Memory B cell (primary cell): ENCODE measurements around the gene ZFAND4.
"Not testable (repeated sequence)": the region's sequence is repeated elsewhere in the genome, so short reads cannot be mapped to it uniquely, and the experiment has no call there.

ENCODE experiments used
- ATAC-seq: fragments of 150-1000 bp; cut with Tn5 transposase; 2 replicates; pipeline ENCODE4 v1.10.0; 2021; ENCODE audit warnings: low read depth, mild to moderate bottlenecking, moderate library complexity
- DNase-seq, 2 donors: peaks; one replicate each; pipeline ENCODE4 v3.0.0; 2022; ENCODE audit warnings: low spot score in 2 of 2
- H3K27ac Mint-ChIP-seq: one replicate; pipeline ENCODE4 v1.8.0; 2022; ENCODE audit warnings: mild to moderate bottlenecking, moderate library complexity, mixed read lengths
- H3K27me3 Mint-ChIP-seq: one replicate; pipeline ENCODE4 v1.8.0; 2022; ENCODE audit warnings: mixed read lengths
- H3K36me3 Mint-ChIP-seq: one replicate; pipeline ENCODE4 v1.8.0; 2022; ENCODE audit warnings: mild to moderate bottlenecking, mixed read lengths
- H3K4me1 Mint-ChIP-seq: one replicate; pipeline ENCODE4 v1.8.0; 2022; ENCODE audit warnings: mixed read lengths
- H3K4me3 Mint-ChIP-seq: one replicate; pipeline ENCODE4 v1.8.0; 2022; ENCODE audit warnings: mild to moderate bottlenecking, moderate library complexity, mixed read lengths
- H3K9me3 Mint-ChIP-seq: one replicate; pipeline ENCODE4 v1.8.0; 2022; ENCODE audit warnings: mixed read lengths

ZFAND4 gene

DNA sequence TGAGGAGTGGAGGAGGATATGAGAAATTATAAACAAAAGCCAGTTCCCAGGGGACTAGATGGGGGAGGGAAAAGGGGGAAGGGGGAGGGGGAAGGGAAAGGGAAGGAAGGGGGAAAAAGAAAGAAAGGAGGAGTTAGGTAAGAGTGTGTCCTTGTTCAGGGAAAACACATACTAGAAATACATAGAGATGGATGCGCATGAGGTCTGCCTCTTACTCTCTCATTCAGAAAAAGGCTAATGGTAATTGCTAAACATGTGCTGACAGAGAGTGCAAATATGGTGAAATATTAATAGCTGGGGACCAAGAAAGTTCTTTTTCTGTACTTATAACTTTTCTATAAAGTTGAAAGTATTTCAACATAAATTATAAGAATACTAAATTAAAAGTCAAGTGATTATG, 64.5 kb downstream of the ZFAND4 start:
- Mint-ChIP-seq H3K27me3 (no peaks in the 10 kb centered on the region), H3K27ac (no peak overlapping the region), H3K9me3 (peaks cover 9% of the 10 kb centered on the region), H3K4me1 (no peaks in the 10 kb centered on the region), H3K4me3 (no peak overlapping the region), H3K36me3 (peaks cover 32% of the 10 kb centered on the region)
- ATAC-seq (no peak), DNase-seq (no peak)

DNA sequence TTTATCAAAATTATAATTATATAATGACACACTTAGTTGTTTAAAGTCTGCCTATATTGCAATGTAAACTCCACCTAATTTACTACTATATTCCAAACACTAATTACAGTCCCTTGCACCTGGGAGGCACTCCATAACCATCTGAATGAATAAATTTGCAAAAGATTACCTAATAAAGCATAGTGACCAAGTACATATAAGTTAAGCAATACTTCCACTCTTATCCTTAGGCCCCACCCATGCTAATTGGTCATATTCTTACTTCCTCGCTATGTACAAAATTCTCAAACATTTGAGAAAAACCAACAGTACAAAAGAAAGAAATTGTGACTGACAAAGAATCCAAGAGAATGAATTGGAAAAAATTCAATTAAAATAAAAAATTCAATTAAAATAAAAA, 65.3 kb downstream of the ZFAND4 start:
- Mint-ChIP-seq H3K4me1 (no peaks in the 10 kb centered on the region), H3K36me3 (peaks cover 25% of the 10 kb centered on the region), H3K9me3 (peaks cover 7% of the 10 kb centered on the region), H3K4me3 (no peak overlapping the region), H3K27ac (no peak overlapping the region), H3K27me3 (no peaks in the 10 kb centered on the region)
- ATAC-seq, result no peak
- no peak for DNase-seq

DNA sequence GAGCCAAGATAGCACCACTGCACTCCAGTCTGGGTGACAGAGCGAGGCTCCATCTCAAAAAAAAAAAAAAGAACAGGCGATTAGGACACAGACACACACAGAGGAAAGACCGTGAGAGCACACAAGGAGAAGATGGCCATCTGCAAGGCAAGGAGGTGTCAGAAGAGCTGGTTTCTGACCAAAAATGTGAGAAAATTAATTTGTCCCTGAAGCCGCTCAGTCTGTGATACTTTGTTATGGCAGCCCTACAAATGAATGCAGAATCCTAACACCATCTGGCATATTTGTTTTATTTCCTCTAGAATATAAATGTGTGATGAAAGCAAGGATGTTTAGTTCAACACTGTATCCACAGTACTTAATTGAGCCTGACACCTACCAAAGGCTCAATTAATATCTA, 69.7 kb downstream of the ZFAND4 start:
- Mint-ChIP-seq H3K4me1 (peaks cover 3% of the 10 kb centered on the region), H3K36me3 (peaks cover 10% of the 10 kb centered on the region), H3K4me3 (no peak overlapping the region), H3K27me3 (peaks cover 11% of the 10 kb centered on the region), H3K27ac (no peak overlapping the region), H3K9me3 (peaks cover 10% of the 10 kb centered on the region)
- DNase-seq (no peak), ATAC-seq (no peak)

DNA sequence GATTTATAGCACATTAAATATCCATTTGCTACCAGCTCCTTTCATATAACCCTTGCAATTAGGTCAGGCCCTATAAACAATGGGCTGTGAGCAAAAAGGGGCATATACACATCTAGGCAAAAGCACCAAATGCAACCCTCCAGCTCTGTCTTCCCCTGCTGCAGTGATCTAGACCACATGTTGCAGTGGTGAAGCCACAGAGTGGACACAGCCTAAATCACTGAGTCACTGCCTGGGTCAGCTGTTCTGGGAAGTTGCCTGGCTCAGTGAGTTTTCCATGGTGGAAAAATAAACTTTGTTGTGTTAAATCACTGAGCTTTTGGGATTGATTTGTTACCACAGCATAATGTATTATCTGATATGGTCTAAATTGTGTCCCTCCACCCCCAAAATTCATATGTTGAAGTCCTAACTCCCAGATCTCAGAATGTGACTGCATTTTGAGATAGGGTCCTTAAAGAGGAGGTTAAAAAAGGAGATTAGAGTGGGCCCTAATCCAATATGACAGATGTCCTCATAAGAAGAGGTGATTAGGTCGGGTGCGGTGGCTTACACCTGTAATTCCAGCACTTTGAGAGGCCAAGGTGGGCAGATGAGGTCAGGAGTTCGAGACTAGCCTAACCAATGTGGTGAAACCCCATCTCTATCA, 70.4 kb downstream of the ZFAND4 start:
- DNase-seq (no peak), ATAC-seq (no peak)
- H3K27ac Mint-ChIP-seq, result no peak overlapping the region
- H3K4me3 Mint-ChIP-seq, result no peak overlapping the region
- peaks cover 11% of the 10 kb centered on the region for H3K27me3 Mint-ChIP-seq
- peaks cover 10% of the 10 kb centered on the region for H3K9me3 Mint-ChIP-seq
- H3K36me3 Mint-ChIP-seq, result peaks cover 10% of the 10 kb centered on the region
- H3K4me1 Mint-ChIP-seq, result peaks cover 3% of the 10 kb centered on the region

DNA sequence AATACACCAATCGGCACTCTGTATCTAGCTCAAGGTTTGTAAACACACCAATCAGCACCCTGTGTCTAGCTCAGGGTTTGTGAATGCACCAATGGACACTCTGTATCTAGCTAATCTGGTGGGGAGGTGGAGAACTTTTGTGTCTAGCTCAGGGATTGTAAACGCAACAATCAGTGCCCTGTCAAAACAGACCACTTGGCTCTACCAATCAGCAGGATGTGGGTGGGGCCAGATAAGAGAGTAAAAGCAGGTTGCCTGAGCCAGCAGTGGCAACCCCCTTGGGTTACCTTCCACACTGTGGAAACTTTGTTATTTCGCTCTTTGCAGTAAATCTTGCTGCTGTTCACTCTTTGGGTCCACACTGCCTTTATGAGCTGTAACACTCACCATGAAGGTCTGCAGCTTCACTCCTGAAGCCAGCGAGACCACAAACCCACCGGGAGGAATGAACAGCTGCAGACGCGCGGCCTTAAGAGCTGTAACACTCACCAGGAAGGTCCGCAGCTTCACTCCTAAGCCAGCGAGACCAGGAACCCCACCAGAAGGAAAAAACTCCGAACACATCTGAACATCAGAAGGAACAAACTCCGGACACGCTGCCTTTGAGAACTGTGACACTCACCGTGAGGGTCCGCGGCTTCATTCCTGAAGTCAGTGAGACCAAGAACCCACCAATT, 71.2 kb downstream of the ZFAND4 start:
- H3K4me3 Mint-ChIP-seq, H3K36me3 Mint-ChIP-seq, H3K27ac Mint-ChIP-seq, ATAC-seq, DNase-seq, H3K9me3 Mint-ChIP-seq, H3K4me1 Mint-ChIP-seq: not testable (repeated sequence)
- peaks cover 11% of the 10 kb centered on the region for H3K27me3 Mint-ChIP-seq

DNA sequence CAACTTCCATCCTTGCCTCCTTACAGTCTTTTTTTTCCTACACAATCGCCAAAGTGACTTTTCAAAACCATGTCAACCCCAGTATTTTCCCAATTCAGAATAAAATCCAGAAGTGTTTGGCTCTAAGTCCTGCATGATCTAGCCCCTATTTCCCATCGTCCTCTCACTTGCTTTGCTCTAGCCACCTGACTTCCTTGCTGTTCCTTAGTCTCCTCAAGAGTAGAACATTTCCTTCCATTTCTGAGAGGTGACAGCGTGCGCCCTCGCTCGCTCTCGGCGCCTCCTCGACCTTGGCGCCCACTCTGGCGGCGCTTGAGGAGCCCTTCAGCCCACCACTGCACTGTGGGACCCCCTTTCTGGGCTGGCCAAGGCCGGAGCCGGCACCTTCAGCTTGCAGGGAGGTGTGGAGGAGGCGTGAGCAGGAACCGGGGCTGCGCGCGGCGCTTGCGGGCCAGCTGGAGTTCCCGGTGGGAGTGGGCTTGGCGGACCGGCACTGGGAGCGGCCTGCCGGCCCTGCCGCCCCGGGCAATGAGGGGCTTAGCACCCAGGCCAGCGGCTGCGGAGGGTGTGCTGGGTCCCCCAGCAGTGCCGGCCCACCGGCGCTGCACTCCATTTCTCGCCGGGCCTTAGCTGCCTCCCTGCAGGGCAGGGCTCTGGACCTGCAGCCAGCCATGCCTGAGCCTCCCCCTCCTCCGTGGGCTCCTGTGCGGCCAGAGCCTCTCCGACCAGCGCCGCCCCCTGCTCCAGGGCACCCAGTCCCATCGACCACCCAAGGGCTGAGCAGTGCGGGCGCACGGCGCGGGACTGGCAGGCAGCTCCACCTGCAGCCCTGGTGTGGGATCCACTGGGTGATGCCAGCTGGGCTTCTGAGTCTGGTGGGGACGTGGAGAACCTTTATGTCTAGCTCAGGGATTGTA, 72.0 kb downstream of the ZFAND4 start:
- not testable (repeated sequence) for H3K36me3 Mint-ChIP-seq, H3K9me3 Mint-ChIP-seq

DNA sequence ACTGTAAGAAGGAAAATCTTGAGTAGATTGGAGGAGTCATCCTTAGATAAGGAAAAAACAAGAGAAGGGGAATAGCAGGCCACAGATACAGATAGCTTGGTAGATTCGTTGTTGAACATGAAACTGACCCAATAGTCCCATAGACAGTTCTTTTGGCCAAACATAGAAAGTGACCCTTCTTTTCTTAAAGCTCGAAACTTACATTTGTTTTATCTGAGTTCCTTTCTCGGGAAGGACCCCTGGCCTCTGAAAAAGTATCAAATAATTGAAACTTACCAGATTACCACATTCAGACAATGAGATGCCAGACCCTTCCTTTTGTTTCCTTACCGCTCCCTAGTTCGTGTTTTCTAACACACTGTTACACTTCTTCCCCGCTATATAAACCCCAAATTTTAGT, 72.9 kb downstream of the ZFAND4 start:
- DNase-seq, result no peak
- Mint-ChIP-seq H3K9me3 (peaks cover 10% of the 10 kb centered on the region), H3K4me3 (no peak overlapping the region), H3K27ac (no peak overlapping the region), H3K36me3 (peaks cover 7% of the 10 kb centered on the region), H3K4me1 (peaks cover 6% of the 10 kb centered on the region), H3K27me3 (peaks cover 11% of the 10 kb centered on the region)
- no peak for ATAC-seq

More for the DNA sequence above, 72.0 kb downstream of the ZFAND4 start:
- H3K27ac Mint-ChIP-seq, H3K4me3 Mint-ChIP-seq, H3K4me1 Mint-ChIP-seq, ATAC-seq, DNase-seq: not testable (repeated sequence)
- H3K27me3 Mint-ChIP-seq, result peaks cover 11% of the 10 kb centered on the region

DNA sequence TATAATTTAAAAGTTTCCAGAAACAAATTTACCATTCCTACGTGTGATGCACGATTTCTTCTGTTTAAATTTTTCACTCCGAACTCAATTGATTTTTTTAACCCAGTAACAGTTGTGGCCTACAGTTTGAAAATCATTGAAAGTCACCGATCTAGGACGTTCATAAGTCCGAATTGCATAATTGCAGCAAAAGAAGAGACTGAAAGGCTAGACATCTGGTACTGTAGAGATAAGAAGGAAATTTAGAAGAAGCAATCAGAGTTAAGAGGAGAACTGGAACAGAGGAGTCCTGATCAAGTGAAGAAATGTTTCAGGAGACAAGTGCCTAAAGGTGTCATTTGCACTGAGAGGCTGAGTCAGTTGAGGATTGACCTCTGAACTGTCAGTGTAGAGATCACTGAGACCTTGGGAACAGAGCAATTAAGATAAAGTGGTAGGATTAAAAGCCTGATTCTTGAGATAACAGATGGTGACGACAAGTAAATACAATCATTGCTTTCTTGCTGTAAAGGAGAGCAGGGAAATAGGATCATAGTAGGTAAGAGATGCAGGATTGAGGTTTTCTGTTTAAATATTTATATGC, 73.5 kb downstream of the ZFAND4 start:
- peaks cover 11% of the 10 kb centered on the region for H3K27me3 Mint-ChIP-seq
- no peak overlapping the region for H3K27ac Mint-ChIP-seq
- DNase-seq (no peak), ATAC-seq (no peak)
- no peak overlapping the region for H3K4me3 Mint-ChIP-seq
- peaks cover 6% of the 10 kb centered on the region for H3K4me1 Mint-ChIP-seq
- peaks cover 7% of the 10 kb centered on the region for H3K36me3 Mint-ChIP-seq
- H3K9me3 Mint-ChIP-seq, result peaks cover 10% of the 10 kb centered on the region

DNA sequence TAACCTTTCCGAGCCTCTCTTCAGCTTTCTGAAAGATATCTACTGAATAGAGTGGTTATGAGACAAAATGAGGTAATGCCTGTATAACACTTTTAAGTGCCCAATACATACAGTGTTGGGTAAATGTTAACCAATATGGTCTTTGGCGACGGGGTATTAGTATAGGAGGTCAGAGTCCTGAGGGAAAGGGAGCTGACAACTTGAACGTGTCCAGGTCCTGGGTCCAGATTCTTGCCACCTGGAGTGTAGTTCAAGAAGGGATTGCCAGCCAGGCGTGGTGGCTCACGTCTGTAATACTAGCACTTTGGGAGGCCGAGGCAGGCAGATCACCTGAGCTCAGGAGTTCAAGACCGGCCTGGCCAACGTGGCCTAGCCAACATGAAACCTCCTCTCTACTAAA, 76.0 kb downstream of the ZFAND4 start:
- no peak overlapping the region for H3K4me3 Mint-ChIP-seq
- ATAC-seq (no peak), DNase-seq (no peak)
- peaks cover 8% of the 10 kb centered on the region for H3K27me3 Mint-ChIP-seq
- peaks cover 26% of the 10 kb centered on the region for H3K4me1 Mint-ChIP-seq
- peaks cover 10% of the 10 kb centered on the region for H3K9me3 Mint-ChIP-seq
- no peak overlapping the region for H3K27ac Mint-ChIP-seq
- peaks cover 10% of the 10 kb centered on the region for H3K36me3 Mint-ChIP-seq

DNA sequence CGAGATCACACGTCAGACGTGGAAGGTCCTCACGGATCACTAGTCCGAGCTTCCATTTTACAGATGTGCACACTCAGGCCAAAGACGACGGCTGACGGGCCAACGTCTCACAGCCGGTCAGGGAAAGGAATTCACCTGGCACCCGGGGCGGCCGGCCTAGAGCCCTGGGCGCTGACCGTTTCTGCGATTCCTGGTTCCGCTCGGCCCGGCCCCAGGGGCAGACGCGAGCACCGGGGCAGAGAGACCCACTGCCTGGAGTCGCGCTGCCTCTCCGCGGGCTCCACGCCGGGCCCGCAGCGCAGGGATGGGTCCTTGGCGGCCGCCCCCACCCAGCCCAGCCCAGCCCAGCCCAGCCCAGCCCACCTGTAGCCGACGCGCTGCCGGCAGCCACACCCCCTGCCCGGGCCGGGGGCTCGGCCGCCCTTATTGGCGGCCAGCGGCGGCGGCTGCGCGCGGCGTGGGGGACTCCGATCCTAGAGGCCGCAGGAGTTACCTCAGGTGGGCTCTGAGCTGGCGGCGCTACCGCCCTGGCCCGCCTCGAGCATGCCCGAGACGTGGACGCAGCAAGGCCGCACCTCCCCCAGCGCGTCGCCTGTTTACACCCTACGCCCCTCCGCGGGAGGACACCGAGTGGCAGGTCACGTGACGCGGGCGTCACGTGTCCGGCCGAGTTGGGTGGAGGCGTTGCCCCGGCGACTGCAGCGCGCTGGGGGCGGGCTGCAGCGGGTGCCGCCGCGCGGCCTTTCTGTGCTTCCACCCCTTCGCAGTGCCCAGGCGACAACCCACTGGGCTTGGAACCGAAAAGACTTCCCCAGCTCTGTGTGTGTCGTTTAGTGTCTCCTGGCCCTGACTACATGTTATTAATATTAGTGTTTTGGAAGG, 78.1 kb downstream of the ZFAND4 start:
- DNase-seq (peak; percentile 86 to 89), ATAC-seq (peak; percentile 85)
- peak overlapping the region; percentile 92 for H3K4me3 Mint-ChIP-seq
- H3K4me1 Mint-ChIP-seq, result peaks cover 29% of the 10 kb centered on the region
- peaks cover 8% of the 10 kb centered on the region for H3K9me3 Mint-ChIP-seq
- H3K36me3 Mint-ChIP-seq, result peaks cover 20% of the 10 kb centered on the region
- peak overlapping the region; percentile 97 for H3K27ac Mint-ChIP-seq
- H3K27me3 Mint-ChIP-seq, result peaks cover 4% of the 10 kb centered on the region

DNA sequence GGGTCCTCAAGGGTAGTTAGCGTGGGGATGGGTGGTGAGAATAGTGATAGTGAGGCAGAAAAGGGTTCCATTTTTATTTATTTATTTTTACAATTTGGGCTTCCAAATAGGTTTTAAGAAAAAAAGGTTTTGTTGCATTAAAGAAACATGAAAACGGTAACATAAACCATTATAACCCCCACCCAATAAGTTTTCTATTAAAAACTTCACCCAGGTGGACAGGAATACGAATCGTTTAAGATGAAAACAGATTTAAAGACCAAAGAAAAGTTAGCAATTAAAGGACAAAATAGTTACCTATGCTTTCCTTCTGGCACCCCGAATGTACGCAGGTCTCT, 78.7 kb downstream of the ZFAND4 start:
- Mint-ChIP-seq H3K27ac (peak overlapping the region; percentile 97), H3K27me3 (no peaks in the 10 kb centered on the region), H3K9me3 (peaks cover 2% of the 10 kb centered on the region), H3K4me3 (peak overlapping the region; percentile 92), H3K36me3 (peaks cover 20% of the 10 kb centered on the region), H3K4me1 (peaks cover 29% of the 10 kb centered on the region)
- ATAC-seq (no peak), DNase-seq (no peak)

DNA sequence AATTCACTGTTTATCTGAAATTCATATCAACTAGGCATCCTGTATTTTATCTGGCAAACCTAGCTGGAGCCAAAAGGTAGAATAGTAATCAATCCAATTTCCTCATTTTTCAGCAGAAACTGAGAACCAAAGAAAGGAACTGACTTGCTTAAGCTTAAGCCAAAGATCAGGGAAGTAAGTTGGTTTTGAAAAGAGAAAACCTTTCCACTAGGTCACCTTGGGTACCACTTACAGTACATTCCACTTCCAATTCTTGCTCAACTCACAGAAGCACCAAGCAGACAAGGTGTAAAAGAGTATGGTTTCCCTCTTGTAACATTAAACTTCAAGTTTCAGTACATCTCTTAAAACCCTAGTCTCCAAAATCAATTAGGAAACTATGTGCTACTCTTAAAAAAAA, 79.6 kb downstream of the ZFAND4 start:
- H3K9me3 Mint-ChIP-seq, result peaks cover 2% of the 10 kb centered on the region
- peak overlapping the region; percentile 92 for H3K4me3 Mint-ChIP-seq
- DNase-seq, result no peak
- peak overlapping the region; percentile 97 for H3K27ac Mint-ChIP-seq
- no peak for ATAC-seq
- no peaks in the 10 kb centered on the region for H3K27me3 Mint-ChIP-seq
- H3K36me3 Mint-ChIP-seq, result peaks cover 20% of the 10 kb centered on the region
- peaks cover 29% of the 10 kb centered on the region for H3K4me1 Mint-ChIP-seq

DNA sequence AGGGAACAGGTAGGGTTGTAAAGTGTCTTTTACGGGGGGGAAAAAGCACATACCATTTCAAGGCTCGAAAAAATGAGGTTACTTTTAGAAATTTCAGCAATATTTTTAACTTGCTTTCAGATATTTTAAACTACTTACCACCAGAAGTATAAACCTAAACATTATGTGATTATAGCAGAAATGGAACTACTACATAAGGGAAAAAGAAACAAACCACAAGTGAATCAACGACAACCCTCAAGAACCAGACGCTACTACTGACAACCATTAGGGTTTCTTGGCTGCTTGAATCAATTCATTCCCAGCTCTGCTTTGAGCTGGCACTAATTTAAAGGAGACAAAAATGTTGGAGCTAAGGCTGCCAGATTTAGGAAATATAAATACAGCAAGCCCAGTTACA, 80.1 kb downstream of the ZFAND4 start:
- DNase-seq, result no peak
- ATAC-seq, result no peak
- Mint-ChIP-seq H3K4me3 (peak overlapping the region; percentile 45), H3K27me3 (no peaks in the 10 kb centered on the region), H3K36me3 (peaks cover 22% of the 10 kb centered on the region), H3K9me3 (peaks cover 3% of the 10 kb centered on the region), H3K4me1 (peaks cover 31% of the 10 kb centered on the region), H3K27ac (peak overlapping the region; percentile 43)
